Measurements from ENCODE around the gene LMBRD2.

DNA sequence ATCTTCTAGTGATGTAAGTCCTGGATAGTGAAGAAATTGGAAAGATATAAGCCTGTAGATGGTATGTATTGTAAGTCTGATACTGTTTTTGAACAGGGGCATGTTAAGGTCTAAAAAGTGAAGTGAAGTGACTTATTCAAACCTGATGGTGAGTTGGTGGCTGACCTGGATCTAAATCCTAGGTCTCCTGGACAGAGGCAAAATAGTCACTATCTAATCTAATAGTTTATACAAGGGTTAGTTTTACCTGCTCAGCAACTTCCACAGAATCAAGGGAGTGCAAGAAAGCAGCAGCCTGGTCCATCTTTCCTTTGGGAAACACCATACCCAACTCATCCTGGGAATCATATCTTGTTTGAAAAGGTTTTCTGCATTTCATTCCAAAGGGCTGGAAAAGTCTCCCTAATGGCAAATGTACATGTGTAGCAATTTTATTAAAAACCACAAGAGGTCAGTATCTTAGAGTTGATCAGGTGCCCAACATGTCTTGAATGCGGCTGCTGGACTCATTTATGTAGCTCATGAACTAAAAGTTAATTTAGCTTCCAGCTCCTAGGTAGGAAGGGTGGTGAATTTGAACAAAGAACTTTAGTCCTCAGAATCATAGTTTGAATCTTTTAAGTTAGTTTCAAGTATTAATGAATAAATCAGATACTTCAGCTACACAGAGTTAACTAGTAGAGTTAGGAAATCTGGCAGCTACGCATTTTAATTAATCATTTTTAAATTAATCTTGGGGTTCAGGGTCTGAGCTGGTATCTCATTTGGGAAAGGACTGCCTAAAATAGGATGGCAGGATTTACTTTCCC, 26.2 kb upstream of the LMBRD2 start:
- TF ChIP-seq CTCF (IDR thresholded peaks at IDR 0.05; ENCODE audit: borderline replicate concordance, extremely low read depth, low read length, poor library complexity, severe bottlenecking), result peak; percentile 49
- no peak for TF ChIP-seq EZH2 (IDR thresholded peaks at IDR 0.05; ENCODE audit: borderline replicate concordance, low read depth, low read length, severe bottlenecking)

Data from DND-41 (cell line).